GM12878 (cell line): Measurements from ENCODE around the gene DUSP22. TPM values are rescaled to one million over a fixed set of nuclear protein-coding genes. Genes with fewer than 3 reads are reported as not detected.

Experiments used
- ASH2L ChIP-seq: fragments of 300-600, 200-600 bp; sonication (generic); IDR thresholded peaks from 2 replicates; pipeline ENCODE4 v1.6.1; 2017; ENCODE audit warnings: low read depth, mild to moderate bottlenecking, borderline replicate concordance
- BHLHE40 ChIP-seq, 2 experiments: fragments of 450-650 bp in 1 of 2; IDR thresholded peaks; 2 replicates each; pipeline ENCODE4 v1.6.1; 2011 to 2017; ENCODE audit warnings: low read depth in 2 of 2, borderline replicate concordance in 1 of 2, improper control_type of control experiment in 1 of 2, low read length in 1 of 2, mild to moderate bottlenecking in 1 of 2
- E4F1 ChIP-seq: fragments of 450-650 bp; IDR thresholded peaks from 2 replicates; pipeline ENCODE4 v1.6.1; 2018; ENCODE audit warnings: borderline replicate concordance, mild to moderate bottlenecking; ENCODE audit not compliant: partially characterized antibody
- HDAC2 ChIP-seq: fragments of 200-600 bp; sonication (generic); IDR thresholded peaks from 2 replicates; pipeline ENCODE4 v1.6.1; 2017
- MTA2 ChIP-seq: fragments of 450-650 bp; IDR thresholded peaks from 2 replicates; pipeline ENCODE4 v1.6.1; 2016; ENCODE audit warnings: low read depth, mild to moderate bottlenecking, moderate library complexity
- MXI1 ChIP-seq: fragments of 150-350 bp; IDR thresholded peaks from 2 replicates; pipeline ENCODE4 v1.6.1; 2011; ENCODE audit warnings: low read depth, mild to moderate bottlenecking, inconsistent platforms, low read length, improper control_type of control experiment
- NKRF ChIP-seq: fragments of 450-650 bp; conservative IDR thresholded peaks from 2 replicates; pipeline ENCODE4 v1.6.1; 2017; ENCODE audit warnings: mild to moderate bottlenecking, moderate library complexity
- POLR2AphosphoS5 ChIP-seq: IDR thresholded peaks from 2 replicates; pipeline ENCODE4 v1.6.1; 2011; ENCODE audit warnings: mild to moderate bottlenecking, low read length, inconsistent platforms
- RUNX3 ChIP-seq: IDR thresholded peaks from 2 replicates; pipeline ENCODE4 v1.6.1; 2012; ENCODE audit warnings: low read length, inconsistent platforms
- SIN3A ChIP-seq: IDR thresholded peaks from 2 replicates; pipeline ENCODE4 v1.6.1; 2012; ENCODE audit warnings: low read depth, low read length, improper control_type of control experiment
- SKIL ChIP-seq: fragments of 450-650 bp; IDR thresholded peaks from 2 replicates; pipeline ENCODE4 v1.6.1; 2017; ENCODE audit warnings: mild to moderate bottlenecking, low read depth, inconsistent platforms; ENCODE audit not compliant: poor library complexity, severe bottlenecking
- SMARCA5 ChIP-seq: fragments of 450-650 bp; IDR thresholded peaks from 2 replicates; pipeline ENCODE4 v1.6.1; 2017; ENCODE audit warnings: mild to moderate bottlenecking
- SP1 ChIP-seq: IDR thresholded peaks from one replicate; pipeline ENCODE4 v1.6.1; 2011; ENCODE audit warnings: low read depth, low read length
- SREBF2 ChIP-seq: IDR thresholded peaks from 2 replicates; pipeline ENCODE4 v1.6.1; 2012; ENCODE audit warnings: mild to moderate bottlenecking, low read length
- SUPT20H ChIP-seq: IDR thresholded peaks from 2 replicates; pipeline ENCODE4 v1.6.1; 2011; ENCODE audit warnings: low read depth, mild to moderate bottlenecking, low read length, moderate library complexity, borderline replicate concordance; ENCODE audit not compliant: control insufficient read depth
- ZBTB40 ChIP-seq: fragments of 450-650 bp; IDR thresholded peaks from 2 replicates; pipeline ENCODE4 v1.6.1; 2016; ENCODE audit warnings: mild to moderate bottlenecking, moderate library complexity, borderline replicate concordance
- ZNF622 ChIP-seq: fragments of 450-650 bp; IDR thresholded peaks from 2 replicates; pipeline ENCODE4 v1.6.1; 2017; ENCODE audit warnings: mild to moderate bottlenecking, inconsistent platforms
- polyA plus RNA-seq, 11 experiments: library from polyadenylated mRNA; depleted of rRNA in 4 of 11; unstranded in 6 of 11; stranded (reverse) in 5 of 11; fragments of >200 nt; fragmentation: Nextera tagmentation in 4 of 11; fragmentation: Illumina TruSeq in 1 of 11; extraction: Ambion mirVana in 4 of 11; extraction: Trizol in 1 of 11; gene quantifications; 1 replicate in 1 of 11; 2 replicates in 10 of 11; pipeline versions ENCODE4 v1.2.1 to v1.2.3, GENCODE V29; 2011 to 2016; ENCODE audit warnings: inconsistent platforms in 2 of 11, missing spikeins in 2 of 11, low read depth in 1 of 11
- total RNA-seq, 4 experiments: library from RNA; depleted of rRNA in 3 of 4; stranded (reverse); fragments of >200 nt in 3 of 4; fragmentation: Illumina TruSeq in 1 of 4; extraction: Trizol in 1 of 4; gene quantifications; 2 replicates each; pipeline versions ENCODE4 v1.2.1 to v1.2.3, GENCODE V29; 2013 to 2021

The DUSP22 gene
- total and polyA plus RNA-seq, 10 of the 15 experiments (the other 5 are each of a cell fraction or from before 2014, with no cell fraction given): 78.9 to 156 (median 107) TPM

- no peak for TF ChIP-seq SREBF2
- no peak for TF ChIP-seq E4F1
- TF ChIP-seq MTA2: no peak
- no peak for TF ChIP-seq SMARCA5
- no peak for TF ChIP-seq ZNF622
- TF ChIP-seq BHLHE40 (IDR thresholded peaks at IDR 0.05; ENCODE audit: borderline replicate concordance in 1 of 2, low read depth in 2 of 2, low read length in 1 of 2): peak in 1 of 2 experiments; percentile 86; a peak in 1 of 4 replicates
- peak; percentile 80 for TF ChIP-seq MXI1
- TF ChIP-seq SKIL: no peak
- TF ChIP-seq ASH2L: no peak
- no peak for TF ChIP-seq ZBTB40
- TF ChIP-seq NKRF: no peak
- TF ChIP-seq HDAC2: no peak
- no peak for TF ChIP-seq SP1
- no peak for TF ChIP-seq RUNX3
- TF ChIP-seq SIN3A: no peak
- no peak for TF ChIP-seq SUPT20H
- TF ChIP-seq POLR2AphosphoS5: peak; percentile 95
Observed at GRCh38 chr6:293193-294174, 1.2 kb downstream of the DUSP22 start (continued).
